Panc1 (cell line): ENCODE measurements around the gene KIF26A.

Experiments
- POLR2AphosphoS5 ChIP-seq: IDR thresholded peaks from 2 replicates; pipeline ENCODE4 v1.6.1; 2012; ENCODE audit warnings: mild to moderate bottlenecking, low read depth, low read length, moderate library complexity
- SIN3A ChIP-seq: IDR thresholded peaks from 2 replicates; pipeline ENCODE4 v1.6.1; 2012; ENCODE audit warnings: low read depth, mild to moderate bottlenecking, low read length, moderate library complexity, borderline replicate concordance; ENCODE audit not compliant: insufficient read depth
- TCF7L2 ChIP-seq: IDR thresholded peaks from 2 replicates; pipeline ENCODE4 v1.6.1; 2011; ENCODE audit warnings: mild to moderate bottlenecking, low read depth, low read length, inconsistent platforms
- TF ChIP-seq, protein P1 (sequence below): fragments of 450-650 bp; IDR thresholded peaks from 2 replicates; pipeline ENCODE4 v1.5.1; 2017; ENCODE audit warnings: mild to moderate bottlenecking

DNA sequence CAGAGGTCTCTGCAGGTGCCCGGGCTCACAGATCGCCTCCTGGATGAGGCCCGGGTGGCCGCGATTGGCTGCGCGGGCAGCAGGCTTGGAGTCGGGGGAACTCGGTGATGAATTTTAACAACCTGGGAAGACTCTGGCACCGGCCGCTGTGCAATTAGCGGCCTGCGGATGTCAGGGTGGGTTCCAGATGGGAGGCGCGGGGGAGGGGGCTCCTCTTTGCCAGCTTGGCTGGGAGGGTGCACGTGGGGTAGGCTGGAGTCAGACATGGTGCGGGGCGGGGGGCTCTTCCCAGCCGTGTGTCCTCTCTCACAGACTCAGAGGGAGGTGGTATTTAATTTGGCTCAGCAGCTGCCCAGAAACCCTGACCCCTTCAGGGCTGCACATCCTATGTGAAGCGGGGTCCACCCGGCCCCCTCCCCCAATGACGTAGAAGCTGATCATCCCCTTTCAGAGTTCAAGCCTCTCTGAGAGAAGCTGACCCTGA, 81.4 kb downstream of the KIF26A start:
- TF ChIP-seq POLR2AphosphoS5, result no peak
- TF ChIP-seq, protein P1, sequence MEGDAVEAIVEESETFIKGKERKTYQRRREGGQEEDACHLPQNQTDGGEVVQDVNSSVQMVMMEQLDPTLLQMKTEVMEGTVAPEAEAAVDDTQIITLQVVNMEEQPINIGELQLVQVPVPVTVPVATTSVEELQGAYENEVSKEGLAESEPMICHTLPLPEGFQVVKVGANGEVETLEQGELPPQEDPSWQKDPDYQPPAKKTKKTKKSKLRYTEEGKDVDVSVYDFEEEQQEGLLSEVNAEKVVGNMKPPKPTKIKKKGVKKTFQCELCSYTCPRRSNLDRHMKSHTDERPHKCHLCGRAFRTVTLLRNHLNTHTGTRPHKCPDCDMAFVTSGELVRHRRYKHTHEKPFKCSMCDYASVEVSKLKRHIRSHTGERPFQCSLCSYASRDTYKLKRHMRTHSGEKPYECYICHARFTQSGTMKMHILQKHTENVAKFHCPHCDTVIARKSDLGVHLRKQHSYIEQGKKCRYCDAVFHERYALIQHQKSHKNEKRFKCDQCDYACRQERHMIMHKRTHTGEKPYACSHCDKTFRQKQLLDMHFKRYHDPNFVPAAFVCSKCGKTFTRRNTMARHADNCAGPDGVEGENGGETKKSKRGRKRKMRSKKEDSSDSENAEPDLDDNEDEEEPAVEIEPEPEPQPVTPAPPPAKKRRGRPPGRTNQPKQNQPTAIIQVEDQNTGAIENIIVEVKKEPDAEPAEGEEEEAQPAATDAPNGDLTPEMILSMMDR, result no peak
- TF ChIP-seq TCF7L2, result no peak
- TF ChIP-seq SIN3A, result no peak
